HepG2 (cell line): ENCODE measurements around the gene MAN2A2. TPM values are rescaled to one million over a fixed set of nuclear protein-coding genes. Genes with fewer than 3 reads are reported as not detected.
A peak's percentile ranks its signal among the peaks of the same experiment; 100 is the strongest.

Source experiments
- ATM ChIP-seq: fragments of 450-650 bp; IDR thresholded peaks from 2 replicates; pipeline ENCODE4 v1.7.1; 2017; ENCODE audit warnings: mild to moderate bottlenecking, borderline replicate concordance
- BORCS8-MEF2B ChIP-seq: sonication (generic); formaldehyde crosslinking; IDR thresholded peaks from 2 replicates; pipeline ENCODE4 v1.8.0; 2022; ENCODE audit warnings: mild to moderate bottlenecking, missing genetic modification reagents
- CBX5 ChIP-seq: sonication (generic); formaldehyde crosslinking; IDR thresholded peaks from 2 replicates; pipeline ENCODE4 v1.4.0; 2020; ENCODE audit warnings: missing genetic modification reagents, borderline replicate concordance
- CEBPB ChIP-seq: IDR thresholded peaks from 2 replicates; pipeline ENCODE4 v1.6.1; 2011; ENCODE audit warnings: low read depth, low read length, improper control_type of control experiment, borderline replicate concordance
- HDAC6 ChIP-seq: fragments of 200-600 bp; sonication (generic); IDR thresholded peaks from 2 replicates; pipeline ENCODE4 v1.7.0; 2017; ENCODE audit warnings: mild to moderate bottlenecking, antibody characterized with exemption, low read length, low read depth
- HNF4A ChIP-seq: sonication (generic); formaldehyde crosslinking; IDR thresholded peaks from 2 replicates; pipeline ENCODE4 v1.4.0; 2020; ENCODE audit warnings: missing genetic modification reagents
- MLLT10 ChIP-seq: sonication (generic); formaldehyde crosslinking; IDR thresholded peaks from 2 replicates; pipeline ENCODE4 v1.4.0; 2020; ENCODE audit warnings: missing genetic modification reagents
- NFYB ChIP-seq: sonication (generic); formaldehyde crosslinking; IDR thresholded peaks from 2 replicates; pipeline ENCODE4 v1.4.0; 2020; ENCODE audit warnings: missing genetic modification reagents
- XRCC5 ChIP-seq: fragments of 200-400 bp; formaldehyde crosslinking; optimal IDR thresholded peaks from 2 replicates; pipeline ENCODE3; 2017; ENCODE audit warnings: mild to moderate bottlenecking, low read length
- ZNF251 ChIP-seq: sonication (generic); formaldehyde crosslinking; IDR thresholded peaks from 2 replicates; pipeline ENCODE4 v1.9.0; 2021; ENCODE audit warnings: mild to moderate bottlenecking, missing genetic modification reagents
- ZNF335 ChIP-seq: sonication (generic); formaldehyde crosslinking; IDR thresholded peaks from 2 replicates; pipeline ENCODE4 v1.4.0; 2020; ENCODE audit warnings: missing genetic modification reagents
- polyA plus RNA-seq, 8 experiments: library from polyadenylated mRNA; depleted of rRNA in 3 of 8; stranded (reverse) in 7 of 8; unstranded in 1 of 8; fragments of >200 nt; fragmentation: Illumina TruSeq in 4 of 8; extraction: Trizol in 4 of 8; gene quantifications; 2 replicates each; pipeline versions ENCODE4 v1.2.1 to v1.2.3, GENCODE V29; 2011 to 2016; ENCODE audit warnings: low read depth in 4 of 8, missing spikeins in 1 of 8, mixed read lengths in 1 of 8; ENCODE audit not compliant: insufficient read depth in 1 of 8
- total RNA-seq, 5 experiments: library from RNA; depleted of rRNA; stranded (reverse); fragments of >200 nt; fragmentation: Illumina TruSeq; extraction: Trizol; gene quantifications; 2 replicates each; pipeline ENCODE4 v1.2.3, GENCODE V29; 2016; ENCODE audit warnings: low read depth in 1 of 5
- TF ChIP-seq, protein P1 (sequence below): sonication (generic); formaldehyde crosslinking; IDR thresholded peaks from 2 replicates; pipeline ENCODE4 v1.9.0; 2021; ENCODE audit warnings: missing genetic modification reagents, borderline replicate concordance
- TF ChIP-seq, protein P2 (sequence below): sonication (generic); formaldehyde crosslinking; IDR thresholded peaks from 2 replicates; pipeline ENCODE4 v1.4.0; 2020; ENCODE audit warnings: missing genetic modification reagents
- TF ChIP-seq, protein P3 (sequence below): sonication (generic); formaldehyde crosslinking; IDR thresholded peaks from 2 replicates; pipeline ENCODE4 v1.4.0; 2020; ENCODE audit warnings: missing genetic modification reagents, mild to moderate bottlenecking, borderline replicate concordance
- TF ChIP-seq, protein P4 (sequence below): sonication (generic); formaldehyde crosslinking; IDR thresholded peaks from 2 replicates; pipeline ENCODE4 v1.4.0; 2020; ENCODE audit warnings: missing genetic modification reagents
- TF ChIP-seq, protein P5 (sequence below): sonication (generic); formaldehyde crosslinking; IDR thresholded peaks from 2 replicates; pipeline ENCODE4 v1.8.1; 2023; ENCODE audit warnings: mild to moderate bottlenecking, missing genetic modification reagents, borderline replicate concordance
- TF ChIP-seq, protein P6 (sequence below): sonication (generic); formaldehyde crosslinking; IDR thresholded peaks from 2 replicates; pipeline ENCODE4 v1.5.0; 2020; ENCODE audit warnings: mild to moderate bottlenecking, missing genetic modification reagents

The MAN2A2 gene
- total and polyA plus RNA-seq, 2 of the 13 experiments (the other 11 are each of a cell fraction or from before 2014, with no cell fraction given), result 17.5 to 51.5 TPM

DNA sequence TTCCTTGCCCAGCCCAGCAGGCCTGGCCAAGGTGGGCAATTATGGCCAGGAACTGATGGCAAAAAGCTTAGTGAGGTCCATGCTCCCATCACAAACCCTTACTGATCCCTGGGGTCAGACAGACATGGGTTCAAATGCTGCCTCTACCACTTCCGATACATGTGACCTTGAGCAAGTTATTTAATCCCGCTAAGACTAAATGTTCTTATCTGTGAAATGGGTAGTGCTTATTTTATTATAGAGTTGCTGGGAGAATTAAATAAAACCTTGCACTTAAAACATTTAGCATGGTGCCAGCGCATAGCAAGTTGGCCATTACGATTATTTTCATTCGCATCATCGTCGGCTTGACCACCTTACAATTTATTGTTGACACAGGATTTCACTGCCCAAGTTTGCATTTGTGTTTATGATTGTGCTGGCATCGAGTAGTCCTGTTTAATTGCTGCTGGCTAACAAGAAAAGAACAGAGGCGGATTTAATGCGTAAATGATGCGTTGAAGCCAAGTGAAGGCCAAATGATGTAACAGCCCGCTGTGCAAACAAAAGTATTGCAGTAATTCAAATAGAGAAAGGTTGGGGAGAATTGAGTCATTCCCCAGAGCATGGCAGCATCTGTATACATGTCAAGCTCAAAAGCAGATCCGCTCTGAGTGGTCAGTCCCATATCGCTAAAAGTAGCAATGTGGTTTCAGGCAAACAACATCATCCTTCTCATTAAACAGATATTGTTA lies 42.0 kb upstream of the MAN2A2 start (continued):
- TF ChIP-seq, protein P1, sequence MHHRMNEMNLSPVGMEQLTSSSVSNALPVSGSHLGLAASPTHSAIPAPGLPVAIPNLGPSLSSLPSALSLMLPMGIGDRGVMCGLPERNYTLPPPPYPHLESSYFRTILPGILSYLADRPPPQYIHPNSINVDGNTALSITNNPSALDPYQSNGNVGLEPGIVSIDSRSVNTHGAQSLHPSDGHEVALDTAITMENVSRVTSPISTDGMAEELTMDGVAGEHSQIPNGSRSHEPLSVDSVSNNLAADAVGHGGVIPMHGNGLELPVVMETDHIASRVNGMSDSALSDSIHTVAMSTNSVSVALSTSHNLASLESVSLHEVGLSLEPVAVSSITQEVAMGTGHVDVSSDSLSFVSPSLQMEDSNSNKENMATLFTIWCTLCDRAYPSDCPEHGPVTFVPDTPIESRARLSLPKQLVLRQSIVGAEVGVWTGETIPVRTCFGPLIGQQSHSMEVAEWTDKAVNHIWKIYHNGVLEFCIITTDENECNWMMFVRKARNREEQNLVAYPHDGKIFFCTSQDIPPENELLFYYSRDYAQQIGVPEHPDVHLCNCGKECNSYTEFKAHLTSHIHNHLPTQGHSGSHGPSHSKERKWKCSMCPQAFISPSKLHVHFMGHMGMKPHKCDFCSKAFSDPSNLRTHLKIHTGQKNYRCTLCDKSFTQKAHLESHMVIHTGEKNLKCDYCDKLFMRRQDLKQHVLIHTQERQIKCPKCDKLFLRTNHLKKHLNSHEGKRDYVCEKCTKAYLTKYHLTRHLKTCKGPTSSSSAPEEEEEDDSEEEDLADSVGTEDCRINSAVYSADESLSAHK (CRISPR knock-in tag), result no peak
- TF ChIP-seq ZNF251 (no peak), BORCS8-MEF2B (CRISPR knock-in tag) (no peak), HNF4A (CRISPR knock-in tag) (peak; percentile 60), NFYB (CRISPR knock-in tag) (no peak), CEBPB (peak; percentile 98), CBX5 (CRISPR knock-in tag) (no peak), ATM (no peak), XRCC5 (no peak), ZNF335 (CRISPR knock-in tag) (0 out of 2 replicates have a peak, but pooled peaks have one; percentile 28), HDAC6 (no peak), MLLT10 (CRISPR knock-in tag) (no peak)
- TF ChIP-seq, protein P2, sequence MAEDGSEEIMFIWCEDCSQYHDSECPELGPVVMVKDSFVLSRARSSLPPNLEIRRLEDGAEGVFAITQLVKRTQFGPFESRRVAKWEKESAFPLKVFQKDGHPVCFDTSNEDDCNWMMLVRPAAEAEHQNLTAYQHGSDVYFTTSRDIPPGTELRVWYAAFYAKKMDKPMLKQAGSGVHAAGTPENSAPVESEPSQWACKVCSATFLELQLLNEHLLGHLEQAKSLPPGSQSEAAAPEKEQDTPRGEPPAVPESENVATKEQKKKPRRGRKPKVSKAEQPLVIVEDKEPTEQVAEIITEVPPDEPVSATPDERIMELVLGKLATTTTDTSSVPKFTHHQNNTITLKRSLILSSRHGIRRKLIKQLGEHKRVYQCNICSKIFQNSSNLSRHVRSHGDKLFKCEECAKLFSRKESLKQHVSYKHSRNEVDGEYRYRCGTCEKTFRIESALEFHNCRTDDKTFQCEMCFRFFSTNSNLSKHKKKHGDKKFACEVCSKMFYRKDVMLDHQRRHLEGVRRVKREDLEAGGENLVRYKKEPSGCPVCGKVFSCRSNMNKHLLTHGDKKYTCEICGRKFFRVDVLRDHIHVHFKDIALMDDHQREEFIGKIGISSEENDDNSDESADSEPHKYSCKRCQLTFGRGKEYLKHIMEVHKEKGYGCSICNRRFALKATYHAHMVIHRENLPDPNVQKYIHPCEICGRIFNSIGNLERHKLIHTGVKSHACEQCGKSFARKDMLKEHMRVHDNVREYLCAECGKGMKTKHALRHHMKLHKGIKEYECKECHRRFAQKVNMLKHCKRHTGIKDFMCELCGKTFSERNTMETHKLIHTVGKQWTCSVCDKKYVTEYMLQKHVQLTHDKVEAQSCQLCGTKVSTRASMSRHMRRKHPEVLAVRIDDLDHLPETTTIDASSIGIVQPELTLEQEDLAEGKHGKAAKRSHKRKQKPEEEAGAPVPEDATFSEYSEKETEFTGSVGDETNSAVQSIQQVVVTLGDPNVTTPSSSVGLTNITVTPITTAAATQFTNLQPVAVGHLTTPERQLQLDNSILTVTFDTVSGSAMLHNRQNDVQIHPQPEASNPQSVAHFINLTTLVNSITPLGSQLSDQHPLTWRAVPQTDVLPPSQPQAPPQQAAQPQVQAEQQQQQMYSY (CRISPR knock-in tag), result no peak
- TF ChIP-seq, protein P3, sequence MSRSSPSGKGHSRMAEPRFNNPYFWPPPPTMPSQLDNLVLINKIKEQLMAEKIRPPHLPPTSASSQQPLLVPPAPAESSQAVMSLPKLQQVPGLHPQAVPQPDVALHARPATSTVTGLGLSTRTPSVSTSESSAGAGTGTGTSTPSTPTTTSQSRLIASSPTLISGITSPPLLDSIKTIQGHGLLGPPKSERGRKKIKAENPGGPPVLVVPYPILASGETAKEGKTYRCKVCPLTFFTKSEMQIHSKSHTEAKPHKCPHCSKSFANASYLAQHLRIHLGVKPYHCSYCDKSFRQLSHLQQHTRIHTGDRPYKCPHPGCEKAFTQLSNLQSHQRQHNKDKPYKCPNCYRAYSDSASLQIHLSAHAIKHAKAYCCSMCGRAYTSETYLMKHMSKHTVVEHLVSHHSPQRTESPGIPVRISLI (CRISPR knock-in tag), result no peak
- TF ChIP-seq, protein P4, sequence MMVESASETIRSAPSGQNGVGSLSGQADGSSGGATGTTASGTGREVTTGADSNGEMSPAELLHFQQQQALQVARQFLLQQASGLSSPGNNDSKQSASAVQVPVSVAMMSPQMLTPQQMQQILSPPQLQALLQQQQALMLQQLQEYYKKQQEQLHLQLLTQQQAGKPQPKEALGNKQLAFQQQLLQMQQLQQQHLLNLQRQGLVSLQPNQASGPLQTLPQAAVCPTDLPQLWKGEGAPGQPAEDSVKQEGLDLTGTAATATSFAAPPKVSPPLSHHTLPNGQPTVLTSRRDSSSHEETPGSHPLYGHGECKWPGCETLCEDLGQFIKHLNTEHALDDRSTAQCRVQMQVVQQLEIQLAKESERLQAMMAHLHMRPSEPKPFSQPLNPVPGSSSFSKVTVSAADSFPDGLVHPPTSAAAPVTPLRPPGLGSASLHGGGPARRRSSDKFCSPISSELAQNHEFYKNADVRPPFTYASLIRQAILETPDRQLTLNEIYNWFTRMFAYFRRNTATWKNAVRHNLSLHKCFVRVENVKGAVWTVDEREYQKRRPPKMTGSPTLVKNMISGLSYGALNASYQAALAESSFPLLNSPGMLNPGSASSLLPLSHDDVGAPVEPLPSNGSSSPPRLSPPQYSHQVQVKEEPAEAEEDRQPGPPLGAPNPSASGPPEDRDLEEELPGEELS (CRISPR knock-in tag), result peak; percentile 86
- TF ChIP-seq, protein P5, sequence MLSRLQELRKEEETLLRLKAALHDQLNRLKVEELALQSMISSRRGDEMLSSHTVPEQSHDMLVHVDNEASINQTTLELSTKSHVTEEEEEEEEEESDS (CRISPR knock-in tag), result no peak
- TF ChIP-seq, protein P6, sequence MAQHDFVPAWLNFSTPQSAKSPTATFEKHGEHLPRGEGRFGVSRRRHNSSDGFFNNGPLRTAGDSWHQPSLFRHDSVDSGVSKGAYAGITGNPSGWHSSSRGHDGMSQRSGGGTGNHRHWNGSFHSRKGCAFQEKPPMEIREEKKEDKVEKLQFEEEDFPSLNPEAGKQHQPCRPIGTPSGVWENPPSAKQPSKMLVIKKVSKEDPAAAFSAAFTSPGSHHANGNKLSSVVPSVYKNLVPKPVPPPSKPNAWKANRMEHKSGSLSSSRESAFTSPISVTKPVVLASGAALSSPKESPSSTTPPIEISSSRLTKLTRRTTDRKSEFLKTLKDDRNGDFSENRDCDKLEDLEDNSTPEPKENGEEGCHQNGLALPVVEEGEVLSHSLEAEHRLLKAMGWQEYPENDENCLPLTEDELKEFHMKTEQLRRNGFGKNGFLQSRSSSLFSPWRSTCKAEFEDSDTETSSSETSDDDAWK (CRISPR knock-in tag), result no peak
